ENCODE data around the gene KRTAP12-4.

KRTAP12-4 gene

DNA sequence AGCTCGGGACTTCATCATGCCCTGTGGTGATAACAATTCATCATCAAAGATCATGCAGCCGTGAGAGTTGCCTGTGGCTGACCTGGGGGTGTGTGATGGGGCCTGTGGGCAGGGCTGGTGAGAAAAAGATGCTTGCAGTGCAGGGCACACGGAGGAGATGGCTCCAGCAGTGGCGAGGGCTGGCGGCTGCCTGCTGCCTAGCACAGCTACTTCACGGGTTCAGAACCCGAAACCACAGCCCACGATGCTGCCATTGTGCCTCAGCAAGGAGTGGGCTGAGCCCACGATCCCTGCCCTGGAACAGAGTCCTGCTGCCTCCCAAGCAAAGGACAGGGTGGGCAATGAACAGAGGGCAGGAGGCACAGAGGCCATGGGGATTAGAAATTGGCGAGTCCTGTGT is 28.2 kb downstream of the KRTAP12-4 start:
- TF ChIP-seq, protein P1, sequence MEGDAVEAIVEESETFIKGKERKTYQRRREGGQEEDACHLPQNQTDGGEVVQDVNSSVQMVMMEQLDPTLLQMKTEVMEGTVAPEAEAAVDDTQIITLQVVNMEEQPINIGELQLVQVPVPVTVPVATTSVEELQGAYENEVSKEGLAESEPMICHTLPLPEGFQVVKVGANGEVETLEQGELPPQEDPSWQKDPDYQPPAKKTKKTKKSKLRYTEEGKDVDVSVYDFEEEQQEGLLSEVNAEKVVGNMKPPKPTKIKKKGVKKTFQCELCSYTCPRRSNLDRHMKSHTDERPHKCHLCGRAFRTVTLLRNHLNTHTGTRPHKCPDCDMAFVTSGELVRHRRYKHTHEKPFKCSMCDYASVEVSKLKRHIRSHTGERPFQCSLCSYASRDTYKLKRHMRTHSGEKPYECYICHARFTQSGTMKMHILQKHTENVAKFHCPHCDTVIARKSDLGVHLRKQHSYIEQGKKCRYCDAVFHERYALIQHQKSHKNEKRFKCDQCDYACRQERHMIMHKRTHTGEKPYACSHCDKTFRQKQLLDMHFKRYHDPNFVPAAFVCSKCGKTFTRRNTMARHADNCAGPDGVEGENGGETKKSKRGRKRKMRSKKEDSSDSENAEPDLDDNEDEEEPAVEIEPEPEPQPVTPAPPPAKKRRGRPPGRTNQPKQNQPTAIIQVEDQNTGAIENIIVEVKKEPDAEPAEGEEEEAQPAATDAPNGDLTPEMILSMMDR (IDR thresholded peaks at IDR 0.05; ENCODE audit: control insufficient read depth, insufficient read depth, low read depth, low read length, missing control alignments), result no peak
- no peak for DNase-seq (ENCODE audit: low read depth)
- no peak overlapping the region for H3K4me3 ChIP-seq (ENCODE audit: control insufficient read depth, low read depth, low read length)

DNA sequence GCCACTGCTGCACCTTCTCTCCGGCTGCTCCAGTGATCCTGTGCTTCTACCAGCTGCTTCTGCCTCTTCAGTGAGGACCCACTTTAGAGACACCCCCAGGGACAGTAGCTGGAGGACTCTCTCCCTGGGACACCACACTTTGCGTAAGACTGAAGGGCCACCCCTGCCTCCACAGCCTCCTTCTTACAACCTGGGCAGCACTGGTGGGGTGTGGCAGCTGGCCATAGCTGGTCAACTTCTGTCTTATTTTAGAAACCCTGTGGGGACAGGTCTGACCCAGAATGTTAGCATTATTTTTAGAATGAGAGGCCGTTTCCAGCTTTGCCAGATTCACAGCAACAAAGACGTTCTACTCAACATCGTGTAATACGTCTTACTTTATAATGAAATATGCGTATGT is 28.7 kb downstream of the KRTAP12-4 start:
- DNase-seq (ENCODE audit: low read depth), result no peak
- TF ChIP-seq, protein P1 (IDR thresholded peaks at IDR 0.05; ENCODE audit: control insufficient read depth, insufficient read depth, low read depth, low read length, missing control alignments), result no peak
- no peak overlapping the region for H3K4me3 ChIP-seq (ENCODE audit: control insufficient read depth, low read depth, low read length)

DNA sequence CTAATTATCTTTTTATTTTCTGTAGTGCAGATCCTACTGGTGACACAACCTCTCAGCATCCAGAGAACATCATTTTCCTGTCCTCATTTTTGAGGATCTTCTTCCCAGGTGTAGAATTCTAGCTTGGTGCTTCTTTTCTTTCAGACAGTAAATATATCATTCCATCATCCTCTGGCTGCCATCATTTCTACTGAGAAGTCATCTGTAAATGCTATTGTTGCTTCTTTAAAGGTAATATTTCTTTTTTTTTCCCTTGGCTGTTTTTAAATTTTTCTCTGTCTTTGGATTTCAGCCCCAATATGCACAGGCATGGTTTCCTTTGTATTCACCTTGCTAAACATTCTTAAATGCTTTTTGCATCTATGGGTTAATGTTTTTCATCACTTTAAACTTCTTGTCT is 30.9 kb downstream of the KRTAP12-4 start:
- no peak overlapping the region for H3K4me3 ChIP-seq (ENCODE audit: control insufficient read depth, low read depth, low read length)
- TF ChIP-seq, protein P1 (IDR thresholded peaks at IDR 0.05; ENCODE audit: control insufficient read depth, insufficient read depth, low read depth, low read length, missing control alignments), result no peak
- no peak for DNase-seq (ENCODE audit: low read depth)

DNA sequence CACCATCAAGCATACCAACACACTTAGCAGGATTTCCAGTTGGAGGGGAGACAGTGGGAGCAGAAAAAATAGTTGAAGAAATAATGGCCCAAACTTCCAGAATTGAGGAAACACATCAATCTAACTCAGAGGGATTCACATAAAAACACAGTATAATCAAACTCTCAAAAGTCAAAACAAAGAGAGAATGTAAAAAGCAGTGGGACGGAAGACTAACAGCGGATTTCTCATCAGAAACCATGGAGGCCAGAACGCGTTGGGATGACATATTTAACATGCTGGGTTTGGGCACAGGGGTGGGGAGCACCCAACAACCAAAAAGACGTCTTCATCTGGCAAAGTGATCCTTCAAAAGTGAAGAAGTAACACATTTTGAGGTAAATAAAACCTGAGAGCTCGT is 34.6 kb downstream of the KRTAP12-4 start:
- DNase-seq (ENCODE audit: low read depth), result no peak
- no peak overlapping the region for H3K4me3 ChIP-seq (ENCODE audit: control insufficient read depth, low read depth, low read length)
- TF ChIP-seq, protein P1 (IDR thresholded peaks at IDR 0.05; ENCODE audit: control insufficient read depth, insufficient read depth, low read depth, low read length, missing control alignments), result no peak

DNA sequence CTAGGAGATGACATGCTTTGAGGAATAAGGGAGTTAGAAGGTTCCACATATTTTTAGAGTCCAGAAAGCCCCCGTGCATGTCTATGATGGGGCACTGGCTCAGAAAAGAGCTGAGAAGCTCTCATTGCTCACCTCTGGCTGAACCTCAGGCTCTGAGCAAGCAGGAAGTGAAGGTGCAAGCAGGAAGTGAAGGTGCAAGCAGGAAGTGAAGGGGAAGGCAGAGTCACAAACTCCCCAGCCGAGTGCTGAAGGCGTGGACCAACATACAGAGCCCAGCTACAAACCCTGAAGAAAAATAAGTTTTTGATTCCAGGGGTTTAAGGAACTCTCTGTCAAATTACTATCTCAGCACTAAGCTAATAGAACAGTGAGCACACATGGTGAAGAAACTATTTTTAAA is 35.5 kb downstream of the KRTAP12-4 start:
- DNase-seq (ENCODE audit: low read depth), result no peak
- H3K4me3 ChIP-seq (ENCODE audit: control insufficient read depth, low read depth, low read length), result no peak overlapping the region
- TF ChIP-seq, protein P1 (IDR thresholded peaks at IDR 0.05; ENCODE audit: control insufficient read depth, insufficient read depth, low read depth, low read length, missing control alignments), result no peak

DNA sequence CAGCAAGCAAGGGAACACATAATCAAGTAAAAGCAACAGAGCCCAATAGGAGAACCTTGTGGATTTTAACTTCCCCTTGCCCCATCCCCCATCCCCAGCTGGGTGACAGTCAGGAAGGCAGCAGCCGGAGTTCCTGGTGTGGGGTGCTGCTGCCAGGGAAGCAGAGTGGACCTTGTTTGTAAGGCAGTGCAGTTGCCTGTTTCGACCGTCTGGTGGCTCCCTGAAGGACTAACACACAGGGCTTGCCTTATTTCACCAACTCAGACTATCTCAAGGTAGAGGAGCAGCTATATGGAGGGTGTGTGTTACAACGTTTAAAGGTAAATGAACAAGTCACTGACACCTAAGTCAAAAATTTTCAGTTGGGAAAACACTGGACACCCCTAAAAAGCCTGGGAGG is 36.0 kb downstream of the KRTAP12-4 start:
- DNase-seq (ENCODE audit: low read depth), result no peak
- H3K4me3 ChIP-seq (ENCODE audit: control insufficient read depth, low read depth, low read length), result no peak overlapping the region
- TF ChIP-seq, protein P1 (IDR thresholded peaks at IDR 0.05; ENCODE audit: control insufficient read depth, insufficient read depth, low read depth, low read length, missing control alignments), result peak; percentile 47

DNA sequence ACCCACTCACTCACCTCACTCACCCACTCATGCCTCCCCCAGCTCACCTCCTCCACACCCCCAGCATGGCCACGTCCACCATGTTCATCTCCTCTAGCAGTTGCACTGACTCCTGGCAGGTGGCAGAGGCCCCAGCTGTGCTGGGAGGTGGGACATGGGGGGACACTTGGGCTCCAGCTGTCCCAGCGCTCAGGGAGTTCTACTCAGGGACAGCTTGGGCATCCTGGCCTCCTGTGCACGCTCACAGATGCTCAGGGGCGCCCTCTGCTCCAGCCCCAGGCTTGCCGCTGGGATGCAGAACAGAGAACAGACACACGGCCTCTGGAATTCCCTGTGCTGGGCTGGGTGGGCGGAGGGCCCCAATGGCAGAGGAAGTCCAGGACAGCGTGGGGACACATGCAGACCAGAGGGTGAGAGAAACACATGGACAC is 37.4 kb downstream of the KRTAP12-4 start:
- no peak for DNase-seq (ENCODE audit: low read depth)
- H3K4me3 ChIP-seq (ENCODE audit: control insufficient read depth, low read depth, low read length), result no peak overlapping the region
- TF ChIP-seq, protein P1 (IDR thresholded peaks at IDR 0.05; ENCODE audit: control insufficient read depth, insufficient read depth, low read depth, low read length, missing control alignments), result no peak
